ENCODE results near the gene PCDHGA10.

The PCDHGA10 gene

GRCh38 chr5:141412854-141413539 lies at the start of gene PCDHGA10:
TSS of gene PCDHGA10 (plus strand) at chr5:141412987. CDS start at chr5:141413176, 189 bp downstream.
- ChIA-PET POLR2A (interaction anchor here (0.6 to 0.9 kb wide), 2 partner anchors 111 to 148 kb away, joined by 4 to 5 read pairs; no protein-coding TSS in a partner anchor), CTCF (interaction anchor here (0.7 to 16.4 kb wide), 29 partner anchors 8 to 162 kb away, joined by 3 to 295 read pairs (median 6); partner anchors contain the start of genes PCDHGA1, PCDHGA11, PCDHGA12 and PCDHGA5)
- no peak for DNase-seq (ENCODE audit: low read depth, low spot score)
- TF ChIP-seq, protein P1, sequence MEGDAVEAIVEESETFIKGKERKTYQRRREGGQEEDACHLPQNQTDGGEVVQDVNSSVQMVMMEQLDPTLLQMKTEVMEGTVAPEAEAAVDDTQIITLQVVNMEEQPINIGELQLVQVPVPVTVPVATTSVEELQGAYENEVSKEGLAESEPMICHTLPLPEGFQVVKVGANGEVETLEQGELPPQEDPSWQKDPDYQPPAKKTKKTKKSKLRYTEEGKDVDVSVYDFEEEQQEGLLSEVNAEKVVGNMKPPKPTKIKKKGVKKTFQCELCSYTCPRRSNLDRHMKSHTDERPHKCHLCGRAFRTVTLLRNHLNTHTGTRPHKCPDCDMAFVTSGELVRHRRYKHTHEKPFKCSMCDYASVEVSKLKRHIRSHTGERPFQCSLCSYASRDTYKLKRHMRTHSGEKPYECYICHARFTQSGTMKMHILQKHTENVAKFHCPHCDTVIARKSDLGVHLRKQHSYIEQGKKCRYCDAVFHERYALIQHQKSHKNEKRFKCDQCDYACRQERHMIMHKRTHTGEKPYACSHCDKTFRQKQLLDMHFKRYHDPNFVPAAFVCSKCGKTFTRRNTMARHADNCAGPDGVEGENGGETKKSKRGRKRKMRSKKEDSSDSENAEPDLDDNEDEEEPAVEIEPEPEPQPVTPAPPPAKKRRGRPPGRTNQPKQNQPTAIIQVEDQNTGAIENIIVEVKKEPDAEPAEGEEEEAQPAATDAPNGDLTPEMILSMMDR (IDR thresholded peaks at IDR 0.05; ENCODE audit: insufficient read depth, low read length, missing control alignments) = peak; percentile 48
- peak within 1 kb of the TSS; percentile 53 for H3K4me3 ChIP-seq (ENCODE audit: low read depth, low read length)

- H3K4me3 ChIP-seq (ENCODE audit: low read depth, low read length) = peak within 1 kb of the TSS; percentile 44
- POLR2A ChIA-PET = interaction anchor here (0.6 kb wide), 1 partner anchor 157 kb away, joined by 3 read pairs; no protein-coding TSS in a partner anchor
- TF ChIP-seq, protein P1 (IDR thresholded peaks at IDR 0.05; ENCODE audit: insufficient read depth, low read length, missing control alignments) = no peak
- no peak for DNase-seq (ENCODE audit: low read depth, low spot score)
- CTCF ChIA-PET = interaction anchor here (0.6 to 3.5 kb wide), 20 partner anchors 9 to 228 kb away, joined by 3 to 27 read pairs (median 4); partner anchors contain the start of genes PCDHGA1, PCDHGA10, PCDHGA12 and PCDHGA3
These were observed 48.7 kb upstream of the PCDHGA10 start, which contains the start of gene PCDHGA5 for GRCh38 chr5:141363952-141364660. TSS of gene PCDHGA5 (plus strand) at chr5:141364162. CDS start at chr5:141364331, 169 bp downstream.

DNA sequence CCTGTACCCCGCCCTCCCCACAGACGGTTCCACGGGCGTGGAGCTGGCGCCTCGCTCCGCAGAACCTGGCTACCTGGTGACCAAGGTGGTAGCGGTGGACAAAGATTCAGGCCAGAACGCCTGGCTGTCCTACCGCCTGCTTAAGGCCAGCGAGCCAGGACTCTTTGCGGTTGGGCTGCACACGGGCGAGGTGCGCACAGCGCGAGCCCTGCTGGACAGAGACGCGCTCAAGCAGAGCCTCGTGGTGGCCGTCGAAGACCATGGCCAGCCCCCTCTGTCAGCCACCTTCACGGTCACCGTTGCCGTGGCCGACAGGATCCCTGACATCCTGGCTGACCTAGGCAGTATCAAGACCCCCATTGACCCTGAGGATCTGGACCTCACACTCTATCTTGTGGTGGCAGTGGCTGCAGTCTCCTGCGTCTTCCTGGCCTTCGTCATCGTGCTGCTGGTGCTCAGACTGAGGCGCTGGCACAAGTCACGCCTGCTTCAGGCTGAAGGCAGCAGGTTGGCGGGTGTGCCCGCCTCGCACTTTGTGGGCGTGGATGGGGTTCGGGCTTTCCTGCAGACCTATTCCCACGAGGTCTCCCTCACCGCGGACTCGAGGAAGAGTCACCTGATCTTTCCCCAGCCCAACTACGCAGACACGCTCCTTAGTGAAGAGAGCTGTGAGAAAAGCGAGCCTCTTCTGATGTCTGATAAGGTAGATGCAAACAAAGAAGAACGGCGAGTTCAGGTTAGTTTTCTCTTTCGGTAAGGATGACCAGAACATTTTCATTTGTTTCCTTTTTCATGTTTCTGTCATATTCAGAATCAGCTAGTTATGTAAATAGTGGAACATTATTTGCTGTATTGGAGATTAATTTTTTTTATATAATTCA lies 46.5 kb upstream of the PCDHGA10 start:
- no peak overlapping the region for H3K4me3 ChIP-seq (ENCODE audit: low read depth, low read length)
- CTCF ChIA-PET = interaction anchor here (2.0 to 2.3 kb wide), 2 partner anchors 197 to 201 kb away, joined by 7 to 8 read pairs; no protein-coding TSS in a partner anchor
- POLR2A ChIA-PET = no interaction called here
- no peak for DNase-seq (ENCODE audit: low read depth, low spot score)
- TF ChIP-seq, protein P1 (IDR thresholded peaks at IDR 0.05; ENCODE audit: insufficient read depth, low read length, missing control alignments) = no peak

DNA sequence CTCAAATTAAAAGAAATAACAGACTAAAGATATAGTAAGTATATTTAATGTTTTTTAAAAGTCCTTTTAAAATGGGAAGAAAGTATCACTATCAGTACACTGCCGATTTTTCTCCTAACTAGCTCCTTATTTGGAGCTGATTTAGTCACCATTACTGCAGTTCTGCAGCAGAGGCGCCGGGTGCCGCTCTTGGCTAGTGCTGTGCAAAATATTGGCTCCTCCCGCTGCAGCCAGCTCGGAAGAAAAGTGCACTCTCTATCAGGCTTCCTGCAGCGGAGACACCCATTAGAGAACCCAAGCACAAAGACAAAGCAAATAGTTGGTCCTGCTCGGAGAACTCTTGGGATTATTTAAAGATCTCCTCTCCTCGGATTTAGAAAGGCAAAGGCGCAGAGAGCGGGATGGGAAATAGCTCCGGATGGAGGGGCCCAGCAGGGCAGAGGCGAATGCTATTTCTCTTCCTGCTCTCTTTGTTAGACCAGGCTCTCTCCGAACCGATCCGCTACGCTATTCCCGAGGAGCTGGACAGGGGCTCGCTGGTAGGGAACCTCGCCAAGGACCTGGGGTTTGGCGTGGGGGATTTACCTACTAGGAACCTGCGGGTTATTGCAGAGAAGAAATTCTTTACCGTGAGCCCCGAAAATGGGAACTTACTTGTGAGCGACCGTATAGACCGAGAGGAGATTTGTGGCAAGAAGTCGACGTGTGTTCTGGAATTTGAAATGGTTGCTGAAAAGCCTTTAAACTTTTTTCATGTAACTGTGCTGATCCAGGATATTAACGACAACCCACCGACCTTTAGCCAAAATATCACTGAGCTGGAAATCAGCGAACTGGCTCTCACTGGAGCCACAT lies 42.6 kb upstream of the PCDHGA10 start, which contains the start of gene PCDHGB3:
Gene PCDHGB3, plus strand, starts transcription at position 249 of the 855 bp plus-strand sequence. Its CDS starts 153 bp downstream, at position 402.
- ChIA-PET POLR2A (interaction anchor here (0.6 to 2.2 kb wide), 2 partner anchors 188 to 194 kb away, joined by 3 to 9 read pairs; no protein-coding TSS in a partner anchor), CTCF (interaction anchor here (0.5 to 3.8 kb wide), 45 partner anchors 9 to 198 kb away, joined by 3 to 99 read pairs (median 4); partner anchors contain the start of genes PCDHGA1, PCDHGA10, PCDHGA11 and PCDHGA12)
- peak within 1 kb of the TSS; percentile 45 for H3K4me3 ChIP-seq (ENCODE audit: low read depth, low read length)
- TF ChIP-seq, protein P1 (IDR thresholded peaks at IDR 0.05; ENCODE audit: insufficient read depth, low read length, missing control alignments) = peak; percentile 40
- DNase-seq (ENCODE audit: low read depth, low spot score) = no peak

Data from AG04449 (cell line).